ENCODE results near the gene TPCN1.

Gene TPCN1

GRCh38 chr12:113226696-113227568 lies 5.7 kb downstream of the TPCN1 start:
- DNase-seq = no peak

GRCh38 chr12:113227686-113228391 lies 6.6 kb downstream of the TPCN1 start:
- no peak for DNase-seq

- DNase-seq = no peak
These were observed 7.2 kb downstream of the TPCN1 start for GRCh38 chr12:113228394-113229028.

GRCh38 chr12:113230315-113231234 lies 9.3 kb downstream of the TPCN1 start:
- no peak for DNase-seq

GRCh38 chr12:113231235-113232088 lies 10.2 kb downstream of the TPCN1 start:
- no peak for DNase-seq

GRCh38 chr12:113232089-113232839 lies 11.0 kb downstream of the TPCN1 start:
- no peak for DNase-seq

GRCh38 chr12:113232840-113233585 lies 11.7 kb downstream of the TPCN1 start:
- DNase-seq = peak; percentile 77

GRCh38 chr12:113233967-113234366 lies 12.7 kb downstream of the TPCN1 start:
- DNase-seq = no peak

- no peak for DNase-seq
These were observed 13.2 kb downstream of the TPCN1 start for GRCh38 chr12:113234483-113234882.

- DNase-seq = no peak
These were observed 14.7 kb downstream of the TPCN1 start for GRCh38 chr12:113235976-113236375.

- no peak for DNase-seq
These were observed 15.5 kb downstream of the TPCN1 start for GRCh38 chr12:113236539-113237399.

- DNase-seq = no peak
These were observed 16.5 kb downstream of the TPCN1 start for GRCh38 chr12:113237748-113238147.

- DNase-seq = no peak
These were observed 17.0 kb downstream of the TPCN1 start for GRCh38 chr12:113238309-113238708.

GRCh38 chr12:113239288-113239771 lies 18.1 kb downstream of the TPCN1 start:
- DNase-seq = no peak

- DNase-seq = no peak
These were observed 18.6 kb downstream of the TPCN1 start for GRCh38 chr12:113239811-113240331.

GRCh38 chr12:113240395-113240794 lies 19.1 kb downstream of the TPCN1 start:
- DNase-seq = no peak

GRCh38 chr12:113241191-113242025 lies 20.1 kb downstream of the TPCN1 start:
- no peak for DNase-seq

GRCh38 chr12:113242026-113242418 lies 20.8 kb downstream of the TPCN1 start:
- DNase-seq = no peak

Measured in activated CD8-positive, alpha-beta memory T cell treated with anti-CD3 and anti-CD28 coated beads, Interleukin-2, amount 50 U/mL, for 48 hours (primary cell).